DOHH2 (cell line): Measurements from ENCODE around the gene HEG1.

Experiments used
- CTCF ChIP-seq: fragments of 200-600 bp; sonication (generic); IDR thresholded peaks from one replicate; pipeline ENCODE4 v1.5.1; 2014; ENCODE audit warnings: antibody characterized with exemption, mild to moderate bottlenecking, low read depth, low read length; ENCODE audit not compliant: poor library complexity, severe bottlenecking
- EZH2phosphoT487 ChIP-seq: fragments of 200-600 bp; sonication (generic); IDR thresholded peaks from 2 replicates; pipeline ENCODE4 v1.6.1; 2017; ENCODE audit warnings: borderline replicate concordance, mild to moderate bottlenecking, antibody characterized with exemption, low read length, moderate library complexity, mixed read lengths

- TF ChIP-seq CTCF (no peak), EZH2phosphoT487 (no peak)
Observed at GRCh38 chr3:124964387-124964786, 91.4 kb downstream of the HEG1 start.
